OCI-LY1 (cell line): Measurements from ENCODE around the gene PSENEN.

Source experiments
- CTCF ChIP-seq: fragments of 200-600 bp; sonication (generic), shearing (Covaris generic); IDR thresholded peaks from 2 replicates; pipeline ENCODE4 v1.5.1; 2017; ENCODE audit warnings: mild to moderate bottlenecking, antibody characterized with exemption, low read length, moderate library complexity, mixed read lengths
- EZH2 ChIP-seq: fragments of 200-600 bp; sonication (generic), shearing (Covaris generic); IDR thresholded peaks from 2 replicates; pipeline ENCODE4 v1.8.0; 2017; ENCODE audit warnings: borderline replicate concordance, mixed run types, mild to moderate bottlenecking, antibody characterized with exemption, low read length, moderate library complexity, mixed read lengths

- TF ChIP-seq CTCF: no peak
- no peak for TF ChIP-seq EZH2
Observed at GRCh38 chr19:35764432-35765315, 19.2 kb downstream of the PSENEN start.
